Thyroid gland (tissue), 4 donors: ENCODE data around the gene FGF3.

Experiments
- POLR2A ChIP-seq, 2 donors: fragments of 450-650 bp; IDR thresholded peaks; one replicate each; pipeline ENCODE4 v1.6.1; 2017; ENCODE audit warnings: antibody characterized with exemption in 2 of 2, mild to moderate bottlenecking in 2 of 2, moderate library complexity in 1 of 2
- TF ChIP-seq, protein P1 (sequence below), 6 experiments: fragments of 200-600 bp in 3 of 6; fragments of 450-650 bp in 3 of 6; sonication (generic) in 3 of 6; IDR thresholded peaks; one replicate each; pipeline ENCODE4 v1.5.1; 2016 to 2019; ENCODE audit warnings: antibody characterized with exemption in 6 of 6, mild to moderate bottlenecking in 2 of 6, inconsistent platforms in 1 of 6, moderate library complexity in 1 of 6

DNA sequence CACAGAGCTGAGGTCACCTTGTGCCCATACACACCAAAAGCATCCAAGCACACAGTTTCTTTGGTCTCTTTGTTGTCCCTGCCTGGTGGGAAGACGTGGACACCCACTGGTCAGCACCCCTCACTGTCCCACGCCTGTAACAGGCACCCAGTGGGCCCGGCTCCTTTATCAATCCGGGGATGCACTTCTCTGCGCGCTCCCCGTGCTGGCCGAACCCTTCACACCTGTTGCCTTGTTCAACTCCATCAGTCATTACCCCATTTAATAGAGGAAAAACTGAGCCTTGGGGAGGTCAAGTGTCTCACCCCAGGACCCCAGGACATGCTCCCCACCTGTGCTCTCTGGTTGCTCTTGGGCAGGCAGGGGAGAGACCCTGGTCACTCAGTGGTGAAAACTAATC, 49.7 kb upstream of the FGF3 start:
- TF ChIP-seq, protein P1, sequence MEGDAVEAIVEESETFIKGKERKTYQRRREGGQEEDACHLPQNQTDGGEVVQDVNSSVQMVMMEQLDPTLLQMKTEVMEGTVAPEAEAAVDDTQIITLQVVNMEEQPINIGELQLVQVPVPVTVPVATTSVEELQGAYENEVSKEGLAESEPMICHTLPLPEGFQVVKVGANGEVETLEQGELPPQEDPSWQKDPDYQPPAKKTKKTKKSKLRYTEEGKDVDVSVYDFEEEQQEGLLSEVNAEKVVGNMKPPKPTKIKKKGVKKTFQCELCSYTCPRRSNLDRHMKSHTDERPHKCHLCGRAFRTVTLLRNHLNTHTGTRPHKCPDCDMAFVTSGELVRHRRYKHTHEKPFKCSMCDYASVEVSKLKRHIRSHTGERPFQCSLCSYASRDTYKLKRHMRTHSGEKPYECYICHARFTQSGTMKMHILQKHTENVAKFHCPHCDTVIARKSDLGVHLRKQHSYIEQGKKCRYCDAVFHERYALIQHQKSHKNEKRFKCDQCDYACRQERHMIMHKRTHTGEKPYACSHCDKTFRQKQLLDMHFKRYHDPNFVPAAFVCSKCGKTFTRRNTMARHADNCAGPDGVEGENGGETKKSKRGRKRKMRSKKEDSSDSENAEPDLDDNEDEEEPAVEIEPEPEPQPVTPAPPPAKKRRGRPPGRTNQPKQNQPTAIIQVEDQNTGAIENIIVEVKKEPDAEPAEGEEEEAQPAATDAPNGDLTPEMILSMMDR (IDR thresholded peaks at IDR 0.05) = no peak
- no peak for TF ChIP-seq POLR2A (IDR thresholded peaks at IDR 0.05)
